Measurements from ENCODE around the gene BTBD9. TPM values are rescaled to one million over a fixed set of nuclear protein-coding genes. Genes with fewer than 3 reads are reported as not detected.

The BTBD9 gene
- total and polyA plus RNA-seq, 2 of the 13 experiments (the other 11 are each of a cell fraction or from before 2014, with no cell fraction given) = 1.2 to 3.0 TPM

- 45% methylated on average over 2 of the region's 2 CpGs for WGBS (ENCODE audit: low lambda C conversion rate)
- CTCF ChIA-PET (ENCODE audit: low intra/inter-chr PET ratio, low total read pairs) = no interaction called here
- in situ Hi-C loops (cut with HindIII; ENCODE audit: extremely low pct_ligation_motif_present, low pct_unique_long_range_greater_than_20kb) (no loop called here), intact Hi-C loops (cut with micrococcal nuclease; ENCODE audit: unreplicated experiment) (no loop called here)
- Histone ChIP-seq H3K9me3 (ENCODE audit: low read length) (no peaks in the 10 kb centered on the region), H2AFZ (ENCODE audit: low read length) (no peak overlapping the region), H3K36me3 (replicated peaks in 1 of 2; ENCODE audit: control insufficient read depth in 1 of 2, insufficient read depth in 2 of 2, low read length in 2 of 2) (no peaks in the 10 kb centered on the region), H4K20me1 (ENCODE audit: insufficient read depth, low read length) (no peaks in the 10 kb centered on the region), H3K4me2 (ENCODE audit: low read depth, low read length) (no peak overlapping the region), H3K4me1 (ENCODE audit: insufficient read depth, low read length) (no peaks in the 10 kb centered on the region), H3K27ac (ENCODE audit: extremely low read length, insufficient read depth, low read length) (no peak overlapping the region), H3K79me2 (ENCODE audit: insufficient read depth, low read length) (no peaks in the 10 kb centered on the region), H3K9ac (ENCODE audit: insufficient read depth, low read depth, low read length) (no peak overlapping the region), H3K4me3 (replicated peaks in 1 of 3; ENCODE audit: insufficient read depth in 1 of 3, low read depth in 2 of 3, low read length in 3 of 3) (no peak overlapping the region), H3K27me3 (ENCODE audit: control insufficient read depth in 1 of 2, insufficient read depth in 2 of 2, low read length in 2 of 2) (no peaks in the 10 kb centered on the region)
- no peak for FAIRE-seq
- POLR2A ChIA-PET = no interaction called here
- BruUV-seq (replicated peaks) = no TSS peak
- no peak for DNase-seq (ENCODE audit: low spot score)
- no peak for ATAC-seq
- TF ChIP-seq ZNF577 (CRISPR knock-in tag; IDR thresholded peaks at IDR 0.05; ENCODE audit: borderline replicate concordance, low read depth) = no peak
- no peak for TF ChIP-seq ZNF839 (CRISPR knock-in tag; IDR thresholded peaks at IDR 0.05; ENCODE audit: borderline replicate concordance)
- TF ChIP-seq KMT2A (CRISPR knock-in tag; IDR thresholded peaks at IDR 0.05) = no peak
- no peak for TF ChIP-seq ZNF619 (CRISPR knock-in tag; IDR thresholded peaks at IDR 0.05)
- no peak for TF ChIP-seq ZSCAN25 (CRISPR knock-in tag; IDR thresholded peaks at IDR 0.05)
- TF ChIP-seq KLF15 (CRISPR knock-in tag; IDR thresholded peaks at IDR 0.05; ENCODE audit: borderline replicate concordance) = no peak
- TF ChIP-seq, protein P1, sequence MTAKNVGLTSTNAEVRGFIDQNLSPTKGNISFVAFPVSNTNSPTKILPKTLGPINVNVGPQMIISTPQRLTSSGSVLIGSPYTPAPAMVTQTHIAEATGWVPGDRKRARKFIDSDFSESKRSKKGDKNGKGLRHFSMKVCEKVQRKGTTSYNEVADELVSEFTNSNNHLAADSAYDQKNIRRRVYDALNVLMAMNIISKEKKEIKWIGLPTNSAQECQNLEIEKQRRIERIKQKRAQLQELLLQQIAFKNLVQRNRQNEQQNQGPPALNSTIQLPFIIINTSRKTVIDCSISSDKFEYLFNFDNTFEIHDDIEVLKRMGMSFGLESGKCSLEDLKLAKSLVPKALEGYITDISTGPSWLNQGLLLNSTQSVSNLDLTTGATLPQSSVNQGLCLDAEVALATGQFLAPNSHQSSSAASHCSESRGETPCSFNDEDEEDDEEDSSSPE (CRISPR knock-in tag; IDR thresholded peaks at IDR 0.05) = no peak
- TF ChIP-seq MAFG (CRISPR knock-in tag; IDR thresholded peaks at IDR 0.05) = no peak
- no peak for TF ChIP-seq CC2D1A (CRISPR knock-in tag; IDR thresholded peaks at IDR 0.05)
- TF ChIP-seq ZNF704 (CRISPR knock-in tag; IDR thresholded peaks at IDR 0.05; ENCODE audit: borderline replicate concordance) = no peak
- TF ChIP-seq ZNF777 (CRISPR knock-in tag; IDR thresholded peaks at IDR 0.05) = no peak
- TF ChIP-seq NR2F1 (CRISPR knock-in tag; IDR thresholded peaks at IDR 0.05) = no peak
- no peak for TF ChIP-seq KLF13 (CRISPR knock-in tag; IDR thresholded peaks at IDR 0.05)
- TF ChIP-seq ZBTB40 (IDR thresholded peaks at IDR 0.05) = no peak
- no peak for TF ChIP-seq ZBTB40 (CRISPR knock-in tag; IDR thresholded peaks at IDR 0.05)
These were observed 96.7 kb downstream of the BTBD9 start for GRCh38 chr6:38543022-38543421.
